H9 (cell line): ENCODE measurements around the gene CDH5. TPM values are rescaled to one million over a fixed set of nuclear protein-coding genes. Genes with fewer than 3 reads are reported as not detected.

Experiments used
- DNase-seq: peaks from one replicate; pipeline ENCODE4 v3.0.0-alpha.2; 2017
- H2AFZ ChIP-seq: one replicate; pipeline ENCODE4 v1.6.1; 2013; ENCODE audit warnings: mild to moderate bottlenecking, low read length, control low read depth, moderate library complexity
- H2AK5ac ChIP-seq: 2 replicates; pipeline ENCODE4 v1.6.1; 2013; ENCODE audit warnings: low read length, control low read depth, mixed read lengths; ENCODE audit not compliant: insufficient read length
- H2BK120ac ChIP-seq: one replicate; pipeline ENCODE4 v1.6.1; 2013; ENCODE audit warnings: low read depth, mild to moderate bottlenecking, low read length, control low read depth, inconsistent platforms; ENCODE audit not compliant: poor library complexity, severe bottlenecking
- H2BK12ac ChIP-seq: 2 replicates; pipeline ENCODE4 v1.6.1; 2013; ENCODE audit warnings: low read length, control low read depth, mixed read lengths, low read depth; ENCODE audit not compliant: insufficient read length
- H2BK15ac ChIP-seq: 2 replicates; pipeline ENCODE4 v1.6.1; 2013; ENCODE audit warnings: low read depth, low read length, control low read depth
- H2BK20ac ChIP-seq: one replicate; pipeline ENCODE4 v1.6.1; 2013; ENCODE audit warnings: low read depth, mild to moderate bottlenecking, low read length, control low read depth, inconsistent platforms; ENCODE audit not compliant: poor library complexity, severe bottlenecking
- H2BK5ac ChIP-seq: 2 replicates; pipeline ENCODE4 v1.6.1; 2013; ENCODE audit warnings: low read length, control low read depth, mixed read lengths; ENCODE audit not compliant: insufficient read length
- H3K14ac ChIP-seq: 2 replicates; pipeline ENCODE4 v1.6.1; 2013; ENCODE audit warnings: low read length, control low read depth; ENCODE audit not compliant: insufficient read depth
- H3K18ac ChIP-seq: 2 replicates; pipeline ENCODE4 v1.6.1; 2013; ENCODE audit warnings: low read depth, mild to moderate bottlenecking, mixed read lengths, low read length, control low read depth; ENCODE audit not compliant: insufficient read length
- H3K23ac ChIP-seq: 2 replicates; pipeline ENCODE4 v1.6.1; 2013; ENCODE audit warnings: low read length, control low read depth, mixed read lengths, low read depth; ENCODE audit not compliant: insufficient read length
- H3K23me2 ChIP-seq: 2 replicates; pipeline ENCODE4 v1.6.1; 2013; ENCODE audit warnings: low read depth, mild to moderate bottlenecking, mixed read lengths, low read length, control low read depth; ENCODE audit not compliant: insufficient read length, poor library complexity, severe bottlenecking
- H3K27ac ChIP-seq: 2 replicates; pipeline ENCODE4 v1.5.1; 2013; ENCODE audit warnings: low read length, control low read depth, mixed read lengths, low read depth; ENCODE audit not compliant: insufficient read length
- H3K27me3 ChIP-seq: 2 replicates; pipeline ENCODE4 v1.6.1; 2013; ENCODE audit warnings: low read length, control low read depth, inconsistent platforms; ENCODE audit not compliant: insufficient read depth
- H3K4ac ChIP-seq: 2 replicates; pipeline ENCODE4 v1.6.1; 2013; ENCODE audit warnings: low read depth, mild to moderate bottlenecking, control low read depth, inconsistent platforms, low read length, moderate library complexity
- H3K4me1 ChIP-seq: 2 replicates; pipeline ENCODE4 v1.6.1; 2013; ENCODE audit warnings: low read length, control low read depth, inconsistent platforms; ENCODE audit not compliant: insufficient read depth
- H3K4me2 ChIP-seq: 2 replicates; pipeline ENCODE4 v1.6.1; 2013; ENCODE audit warnings: low read length, control low read depth, mixed read lengths; ENCODE audit not compliant: insufficient read length, insufficient read depth
- H3K56ac ChIP-seq: 2 replicates; pipeline ENCODE4 v1.6.1; 2013; ENCODE audit warnings: low read depth, mild to moderate bottlenecking, mixed read lengths, low read length, control low read depth; ENCODE audit not compliant: insufficient read length
- H3K79me1 ChIP-seq: 2 replicates; pipeline ENCODE4 v1.6.1; 2013; ENCODE audit warnings: low read depth, mild to moderate bottlenecking, moderate library complexity, low read length, control low read depth, inconsistent platforms; ENCODE audit not compliant: insufficient read depth, poor library complexity, severe bottlenecking
- H3K79me2 ChIP-seq: 2 replicates; pipeline ENCODE4 v1.6.1; 2013; ENCODE audit warnings: low read length, control low read depth, inconsistent platforms; ENCODE audit not compliant: insufficient read depth
- H3K9ac ChIP-seq: 2 replicates; pipeline ENCODE4 v1.6.1; 2013; ENCODE audit warnings: low read length, control low read depth, mixed read lengths; ENCODE audit not compliant: insufficient read length; ENCODE audit errors: extremely low read depth
- H3K9me3 ChIP-seq: one replicate; pipeline ENCODE4 v1.6.1; 2013; ENCODE audit warnings: low read depth, low read length, inconsistent platforms; ENCODE audit not compliant: control insufficient read depth
- H3T11ph ChIP-seq: one replicate; pipeline ENCODE4 v1.6.1; 2013; ENCODE audit warnings: mild to moderate bottlenecking, low read length, control low read depth, inconsistent platforms
- H4K20me1 ChIP-seq: one replicate; pipeline ENCODE4 v1.6.1; 2013; ENCODE audit not compliant: control insufficient read depth, insufficient read length, insufficient read depth
- H4K5ac ChIP-seq: 2 replicates; pipeline ENCODE4 v1.6.1; 2013; ENCODE audit warnings: low read depth, mild to moderate bottlenecking, mixed read lengths, low read length, control low read depth; ENCODE audit not compliant: insufficient read length
- H4K8ac ChIP-seq: replicated peaks from 2 replicates; pipeline ENCODE4 v1.6.1; 2013; ENCODE audit warnings: low read length, control low read depth, mixed read lengths, low read depth; ENCODE audit not compliant: insufficient read length
- H4K91ac ChIP-seq: 2 replicates; pipeline ENCODE4 v1.6.1; 2013; ENCODE audit warnings: low read depth, mild to moderate bottlenecking, moderate library complexity, mixed read lengths, low read length, control low read depth; ENCODE audit not compliant: insufficient read length
- H3K27ac Mint-ChIP-seq, 3 experiments: 2 replicates in 2 of 3; 3 replicates in 1 of 3; pipeline ENCODE4 v1.8.0; 2020 to 2021; ENCODE audit warnings: mixed read lengths in 3 of 3, mild to moderate bottlenecking in 1 of 3, moderate library complexity in 1 of 3
- H3K27me3 Mint-ChIP-seq: 2 replicates; pipeline ENCODE4 v1.8.0; 2021; ENCODE audit warnings: low read depth, mild to moderate bottlenecking, moderate library complexity, mixed read lengths
- H3K36me3 Mint-ChIP-seq, 3 experiments: 2 replicates in 2 of 3; 3 replicates in 1 of 3; pipeline ENCODE4 v1.8.0; 2020 to 2021; ENCODE audit warnings: low read depth in 3 of 3, mixed read lengths in 3 of 3; ENCODE audit not compliant: insufficient read depth in 1 of 3
- H3K4me1 Mint-ChIP-seq, 2 experiments: 2 replicates each; pipeline ENCODE4 v1.8.0; 2020; ENCODE audit warnings: mixed read lengths in 2 of 2
- H3K4me3 Mint-ChIP-seq, 2 experiments: 2 replicates in 1 of 2; 3 replicates in 1 of 2; pipeline ENCODE4 v1.8.0; 2020 to 2021; ENCODE audit warnings: mild to moderate bottlenecking in 2 of 2, mixed read lengths in 2 of 2, moderate library complexity in 1 of 2
- H3K9me3 Mint-ChIP-seq, 2 experiments: 2 replicates in 1 of 2; 3 replicates in 1 of 2; pipeline ENCODE4 v1.8.0; 2020; ENCODE audit warnings: mild to moderate bottlenecking in 2 of 2, mixed read lengths in 2 of 2, moderate library complexity in 1 of 2
- CTCF ChIP-seq: fragments of 200-600 bp; sonication (generic); conservative IDR thresholded peaks from 3 replicates; pipeline ENCODE4 v1.8.0; 2021; ENCODE audit warnings: antibody characterized with exemption, mild to moderate bottlenecking
- WGBS: extraction: QIAGEN DNeasy Blood & Tissue Kit; methylation state at CpG from one replicate; pipeline ENCODE4 v1.1.7; 2013; ENCODE audit warnings: missing lambda C conversion rate, low lambda C conversion rate, mixed read lengths; ENCODE audit not compliant: insufficient read length; ENCODE audit errors: extremely low coverage; 5-methylcytosine and 5-hydroxymethylcytosine counted together
- total RNA-seq: library from RNA; stranded (reverse); gene quantifications from 2 replicates; pipeline ENCODE4 v1.2.1, GENCODE V29; 2021

CDH5 gene
- total RNA-seq, 1 experiment from 2014 or later = 0.20 TPM

GRCh38 chr16:66334853-66335574 is 31.5 kb upstream of the CDH5 start:
- Histone ChIP-seq H3K9ac (no peak overlapping the region), H4K5ac (no peak overlapping the region), H2BK5ac (no peak overlapping the region), H3K18ac (no peak overlapping the region), H2BK15ac (no peak overlapping the region), H3K23ac (no peak overlapping the region), H2BK12ac (no peak overlapping the region), H3K4me2 (no peak overlapping the region), H2BK20ac (no peak overlapping the region), H3T11ph (no peak overlapping the region), H3K79me1 (no peaks in the 10 kb centered on the region), H4K8ac (no peak overlapping the region), H4K20me1 (no peaks in the 10 kb centered on the region), H4K91ac (no peak overlapping the region), H3K14ac (no peak overlapping the region), H3K27ac (no peak overlapping the region), H3K9me3 (no peaks in the 10 kb centered on the region), H2AK5ac (no peak overlapping the region), H3K27me3 (no peaks in the 10 kb centered on the region; the same call in 1 of the 2 replicates), H3K4ac (no peak overlapping the region), H3K56ac (no peak overlapping the region), H2AFZ (no peak overlapping the region), H3K4me1 (no peaks in the 10 kb centered on the region), H3K79me2 (no peaks in the 10 kb centered on the region), H2BK120ac (no peak overlapping the region), H3K23me2 (no peaks in the 10 kb centered on the region)
- no peak for TF ChIP-seq CTCF
- Mint-ChIP-seq H3K9me3 (peaks cover 4 to 11% of the 10 kb centered on the region in 2 experiments; a peak in 4 of 5 replicates), H3K4me1 (peaks cover 2 to 4% of the 10 kb centered on the region in 2 experiments; a peak in 1 of 4 replicates), H3K27ac (no peak overlapping the region), H3K36me3 (peaks cover 0 to 4% (median 0%) of the 10 kb centered on the region in 3 experiments; a peak in 2 of 7 replicates), H3K4me3 (no peak overlapping the region), H3K27me3 (peaks cover 27% of the 10 kb centered on the region)
- no CpG with 5 or more reads among the region's 4 CpGs for WGBS
- no peak for DNase-seq
